22Rv1 (cell line): ENCODE results near the gene CKMT1B.
"Not testable (repeated sequence)": the region's sequence is repeated elsewhere in the genome, so short reads cannot be mapped to it uniquely, and the experiment has no call there.

Experiments
- CTCF ChIP-seq: fragments of 450-650 bp; IDR thresholded peaks from 2 replicates; pipeline ENCODE4 v1.5.1; 2017; ENCODE audit warnings: mild to moderate bottlenecking
- ZFX ChIP-seq: fragments of 450-650 bp; IDR thresholded peaks from 2 replicates; pipeline ENCODE4 v1.6.1; 2017; ENCODE audit warnings: antibody characterized with exemption, borderline replicate concordance

DNA sequence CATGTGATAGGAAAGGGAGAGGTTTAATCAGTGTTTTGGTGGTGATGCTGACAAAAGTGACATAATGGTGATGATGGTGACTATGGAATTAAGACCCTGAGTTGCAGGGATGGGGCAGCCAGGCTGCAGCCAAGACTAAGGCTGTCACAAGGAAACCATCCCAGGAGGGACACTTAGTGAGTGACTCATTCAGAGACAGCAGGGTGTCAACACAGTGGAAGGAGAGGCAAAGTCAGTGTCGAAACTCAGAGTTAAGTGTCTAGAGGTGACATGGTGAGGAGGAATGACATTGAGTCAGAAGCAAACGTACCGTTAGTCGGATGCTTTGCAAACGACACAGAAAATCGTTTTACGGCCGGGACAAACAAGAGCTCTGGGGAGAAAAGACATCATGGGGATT lies 30.0 kb upstream of the CKMT1B start:
- TF ChIP-seq CTCF, ZFX: not testable (repeated sequence)
